GM18951 (cell line): Measurements from ENCODE around the gene SDCCAG8.

Experiments
- POLR2A ChIP-seq: IDR thresholded peaks from 4 replicates; pipeline ENCODE4 v1.6.1; 2011; ENCODE audit warnings: mild to moderate bottlenecking; ENCODE audit not compliant: insufficient read length, insufficient read depth; ENCODE audit errors: extremely low read depth
- in situ Hi-C: fragments of 300-500 bp; cut with MboI; formaldehyde crosslinking; loops from one replicate; pipeline ENCODE4 v1.12.0; 2022; ENCODE audit warnings: low sequenced_read_pairs, mixed read lengths, inconsistent platforms; ENCODE audit not compliant: unreplicated experiment

SDCCAG8 gene

DNA sequence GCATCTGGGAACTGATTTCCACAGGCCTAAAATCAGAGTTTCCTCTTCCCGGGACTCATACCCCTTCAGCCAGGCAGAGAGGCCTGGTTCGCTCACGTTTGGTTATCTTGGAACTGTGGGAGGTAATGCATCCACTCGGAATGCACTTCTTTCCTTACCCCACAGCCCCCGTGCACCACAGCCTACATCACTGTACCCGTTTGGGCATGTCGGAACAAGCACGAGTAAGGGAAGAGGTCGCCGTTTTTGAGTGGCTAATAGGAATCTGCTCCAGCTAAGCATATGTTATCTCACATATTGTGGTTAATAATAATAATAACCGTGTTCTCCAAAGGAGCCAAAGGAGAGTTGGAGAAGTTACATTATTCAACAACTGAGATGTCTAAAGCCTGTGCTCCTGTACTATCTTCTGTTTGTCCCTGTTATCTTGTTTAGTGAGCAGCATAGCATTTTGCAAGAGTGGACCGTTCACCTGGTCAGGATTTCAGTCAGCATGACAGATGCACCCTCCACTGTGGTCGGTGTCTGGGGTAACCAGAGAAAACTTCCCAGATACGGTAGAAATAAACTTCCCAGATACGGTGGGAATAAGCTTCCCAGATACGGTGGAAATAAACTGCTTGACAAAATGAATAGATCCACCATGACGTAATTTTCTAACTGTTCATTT, 198.6 kb downstream of the SDCCAG8 start:
- in situ Hi-C loops = no loop called here
- no peak for TF ChIP-seq POLR2A

DNA sequence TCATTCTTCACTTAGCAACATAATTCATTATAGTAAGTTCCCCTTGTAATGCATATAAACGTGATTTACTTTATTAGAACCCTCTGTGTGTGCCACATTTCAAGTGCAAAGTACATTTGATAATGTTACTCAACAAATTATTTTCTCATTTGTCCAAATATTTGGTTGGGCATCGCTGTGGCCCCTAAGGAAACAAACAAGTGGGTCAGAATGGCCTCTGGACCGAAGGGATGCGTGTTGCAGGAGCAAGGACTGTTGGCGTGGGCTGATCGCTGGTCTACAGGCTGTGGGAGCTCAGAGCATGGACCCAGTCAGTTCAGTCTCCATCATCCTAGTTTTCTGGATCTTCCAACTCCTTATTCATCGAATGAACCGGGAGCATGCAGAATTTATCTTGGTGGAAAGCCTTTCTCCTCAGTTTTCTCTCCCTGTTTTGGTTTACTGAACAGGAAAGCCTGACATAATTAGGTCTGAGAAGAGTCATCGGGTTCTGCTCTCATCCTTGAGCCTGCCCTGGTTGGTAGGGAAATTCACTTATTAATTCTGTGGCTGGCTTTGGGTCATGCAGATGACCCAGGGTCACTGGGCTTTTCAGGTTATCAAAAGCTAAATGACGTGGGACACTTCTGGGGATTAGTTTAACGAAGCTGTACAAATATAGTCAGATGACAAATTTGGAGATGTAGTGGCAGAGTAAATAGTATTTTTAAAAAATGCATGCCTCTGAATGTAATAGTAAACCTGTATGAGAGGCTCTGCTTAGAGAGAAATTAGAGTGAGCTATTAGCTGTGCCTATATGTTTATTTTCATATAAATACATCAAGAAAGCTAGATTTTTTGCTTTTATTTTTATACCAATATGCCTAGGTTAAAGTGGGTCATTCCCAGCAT, 200.2 kb downstream of the SDCCAG8 start:
- no peak for TF ChIP-seq POLR2A
- in situ Hi-C loops = no loop called here

DNA sequence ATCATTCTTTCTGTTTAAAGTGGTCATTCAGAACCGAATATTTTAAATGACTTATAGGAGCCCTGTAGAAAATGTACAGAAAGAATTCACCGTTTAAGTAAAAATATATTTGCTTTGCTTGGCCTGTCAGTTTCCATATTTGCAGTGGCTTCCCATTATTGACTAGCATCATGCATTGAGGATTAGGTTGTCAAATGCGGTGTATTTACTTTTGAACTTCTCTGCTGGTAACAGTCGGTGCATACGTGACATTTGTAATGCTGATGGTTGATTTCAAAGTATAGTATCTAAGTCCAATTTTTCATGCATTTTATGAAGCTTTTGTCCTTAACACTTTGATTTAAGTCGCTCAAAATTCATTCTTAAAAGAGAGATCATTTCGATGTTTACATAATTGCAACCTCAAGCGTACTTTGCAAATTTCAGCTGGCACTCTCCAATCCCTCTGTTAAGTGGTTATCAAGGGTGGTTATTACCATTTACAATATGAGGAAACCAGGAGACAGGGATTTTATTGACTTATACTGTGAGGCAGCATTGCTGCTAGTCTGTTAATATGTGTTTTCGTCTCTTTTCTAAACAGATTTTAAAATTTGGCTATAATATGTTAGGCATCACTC, 201.6 kb downstream of the SDCCAG8 start:
- TF ChIP-seq POLR2A = no peak
- in situ Hi-C loops = no loop called here

DNA sequence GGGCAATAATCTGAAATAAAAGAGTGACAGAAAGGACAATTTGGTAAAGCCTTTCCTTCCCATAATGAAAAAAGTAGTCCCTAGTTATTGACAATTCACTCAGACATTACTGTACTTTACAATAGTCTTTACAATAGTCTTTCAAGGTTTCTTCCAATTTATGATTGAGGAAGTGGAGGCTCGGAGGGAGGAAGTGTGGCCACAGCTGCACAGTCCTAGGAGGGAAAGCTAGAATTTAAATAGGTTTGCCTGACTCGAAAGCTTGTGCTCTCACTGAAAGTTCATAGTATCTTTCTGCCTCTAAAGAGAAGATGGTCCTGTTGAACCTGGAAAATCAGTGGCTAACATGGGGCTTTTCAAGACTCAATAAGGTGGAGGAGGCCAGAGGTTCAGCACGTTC, 203.2 kb downstream of the SDCCAG8 start:
- in situ Hi-C loops = no loop called here
- TF ChIP-seq POLR2A = no peak

DNA sequence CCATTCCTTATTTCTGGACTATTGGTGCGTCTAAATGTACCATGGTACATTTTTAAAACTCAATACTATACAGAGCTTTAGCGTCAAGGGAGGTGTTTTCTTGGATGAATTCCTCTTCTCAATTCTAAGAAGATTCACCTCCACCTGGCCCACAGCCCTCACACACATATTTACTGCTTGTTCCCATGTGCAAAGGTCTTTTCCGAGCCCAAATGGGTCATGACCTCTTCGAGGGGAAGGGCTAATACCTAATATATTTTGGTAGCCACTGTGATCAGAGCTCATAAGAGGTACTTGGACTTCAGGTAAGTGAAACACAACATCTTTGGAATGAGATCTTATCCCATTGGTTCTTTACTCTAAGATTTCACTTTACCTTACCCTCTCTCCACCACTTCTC, 205.9 kb downstream of the SDCCAG8 start:
- no peak for TF ChIP-seq POLR2A

DNA sequence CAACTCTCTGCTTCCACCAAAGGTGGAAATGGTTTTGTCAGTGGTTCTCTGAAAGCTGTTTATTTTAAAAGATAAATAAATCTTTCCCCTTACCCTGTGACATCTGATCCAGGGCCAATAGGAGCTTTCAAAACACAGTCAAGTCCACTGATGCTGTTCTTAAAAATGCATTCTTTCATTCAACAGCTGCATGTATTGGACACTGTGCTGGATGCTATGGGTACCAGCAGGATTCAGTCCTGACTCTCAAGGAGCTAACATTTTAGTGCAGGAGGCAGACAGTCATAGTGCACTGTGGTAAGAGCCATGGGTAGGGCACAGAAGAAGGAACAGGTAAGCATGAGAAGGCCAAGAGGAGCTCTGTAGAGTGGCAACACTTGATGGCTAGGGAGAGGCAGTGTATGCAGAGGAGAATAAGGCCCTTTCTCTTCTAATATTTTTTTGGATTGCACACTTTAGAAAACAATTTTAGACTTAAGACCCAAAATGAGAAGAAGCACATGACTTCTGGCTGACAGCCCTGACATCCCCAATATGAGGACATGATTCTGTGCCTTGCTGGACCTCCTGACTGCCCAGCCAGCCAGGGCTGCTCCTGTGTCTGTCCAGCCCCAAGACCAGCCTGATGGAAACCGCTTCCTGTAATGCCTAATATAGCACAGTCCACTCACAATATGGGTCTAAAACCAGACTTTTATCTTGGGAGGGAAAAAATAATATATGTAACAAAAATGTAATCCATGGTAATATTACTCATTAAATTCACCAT, 207.3 kb downstream of the SDCCAG8 start:
- no peak for TF ChIP-seq POLR2A
- in situ Hi-C loops = no loop called here

More for the DNA sequence above, 205.9 kb downstream of the SDCCAG8 start:
- in situ Hi-C loops = no loop called here

DNA sequence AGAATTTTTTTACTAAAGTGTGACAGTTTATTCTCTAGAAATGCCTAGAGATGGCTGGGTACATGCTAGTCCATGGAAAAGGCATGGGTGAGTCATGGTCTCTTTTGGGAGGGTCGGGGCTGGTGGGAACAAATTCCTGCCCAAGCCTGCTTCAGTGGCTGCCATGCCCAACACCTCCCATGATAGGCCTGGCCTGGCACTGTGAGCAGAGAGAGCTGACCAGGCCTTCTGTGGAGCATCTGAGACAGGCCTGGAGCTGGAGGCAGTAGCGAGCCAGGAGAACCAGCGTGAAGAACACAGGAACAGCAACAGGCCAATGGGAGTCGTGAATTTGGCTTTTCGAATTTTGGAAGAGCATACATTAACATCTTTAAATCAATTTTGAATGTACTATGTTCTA, 209.2 kb downstream of the SDCCAG8 start:
- in situ Hi-C loops = no loop called here
- TF ChIP-seq POLR2A = no peak

DNA sequence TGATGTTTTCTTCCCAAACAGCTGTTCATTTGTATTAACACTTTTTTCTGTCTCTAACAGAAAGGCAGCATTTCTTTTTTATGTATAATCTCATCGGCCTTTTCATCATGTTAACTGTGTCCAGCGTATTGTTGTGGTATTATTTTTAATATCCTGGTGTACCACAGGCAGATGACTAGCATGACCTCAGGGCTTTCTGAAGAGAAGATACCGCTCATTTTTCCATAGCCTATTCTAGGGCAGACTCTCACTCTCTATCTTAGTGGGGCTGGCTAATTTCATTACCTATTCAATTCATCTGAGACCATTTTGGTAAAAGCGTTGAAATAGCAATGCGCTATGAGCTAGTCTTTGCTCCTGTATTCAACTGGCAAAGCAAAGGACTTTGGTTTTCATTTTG, 209.9 kb downstream of the SDCCAG8 start:
- in situ Hi-C loops = no loop called here
- TF ChIP-seq POLR2A = no peak

DNA sequence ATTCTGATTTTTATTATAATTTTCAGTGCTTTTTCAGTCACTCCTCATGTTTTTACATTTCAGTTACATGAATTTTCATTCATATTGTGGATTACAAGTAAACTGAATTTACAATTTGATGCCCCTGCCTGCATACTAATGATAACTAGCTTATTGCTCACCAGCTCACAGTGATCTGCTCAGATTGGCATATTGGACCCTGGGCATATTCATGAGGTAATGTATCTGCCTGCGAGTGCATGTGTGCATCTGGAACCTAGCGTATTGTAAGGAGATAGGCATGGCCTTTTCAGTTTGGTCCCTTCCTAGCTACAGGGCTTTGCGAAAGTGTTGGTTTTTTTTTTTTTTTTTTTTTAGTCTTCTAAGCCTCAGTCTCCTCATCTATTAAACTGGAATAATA, 213.7 kb downstream of the SDCCAG8 start:
- in situ Hi-C loops = no loop called here
- no peak for TF ChIP-seq POLR2A

DNA sequence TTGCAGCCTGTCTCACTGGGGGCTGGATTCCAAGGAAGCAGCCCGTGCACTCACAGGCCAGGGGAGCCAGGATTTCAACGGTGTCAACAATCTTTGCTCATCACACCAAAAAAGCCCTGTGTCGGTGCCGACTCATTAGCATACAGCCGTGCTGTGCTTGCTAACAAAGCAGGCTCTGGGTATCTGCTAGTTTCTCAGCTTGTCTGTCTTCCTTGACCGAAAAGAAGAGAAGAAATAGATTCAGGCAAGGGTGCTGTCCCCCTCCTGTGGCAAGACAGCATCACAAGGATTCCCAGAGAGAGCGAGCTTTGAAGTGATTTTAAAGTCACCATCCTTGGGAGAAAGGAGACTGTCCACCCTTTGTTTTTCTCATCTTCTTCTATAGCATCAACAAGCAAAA, 214.7 kb downstream of the SDCCAG8 start:
- no peak for TF ChIP-seq POLR2A
- in situ Hi-C loops = no loop called here

DNA sequence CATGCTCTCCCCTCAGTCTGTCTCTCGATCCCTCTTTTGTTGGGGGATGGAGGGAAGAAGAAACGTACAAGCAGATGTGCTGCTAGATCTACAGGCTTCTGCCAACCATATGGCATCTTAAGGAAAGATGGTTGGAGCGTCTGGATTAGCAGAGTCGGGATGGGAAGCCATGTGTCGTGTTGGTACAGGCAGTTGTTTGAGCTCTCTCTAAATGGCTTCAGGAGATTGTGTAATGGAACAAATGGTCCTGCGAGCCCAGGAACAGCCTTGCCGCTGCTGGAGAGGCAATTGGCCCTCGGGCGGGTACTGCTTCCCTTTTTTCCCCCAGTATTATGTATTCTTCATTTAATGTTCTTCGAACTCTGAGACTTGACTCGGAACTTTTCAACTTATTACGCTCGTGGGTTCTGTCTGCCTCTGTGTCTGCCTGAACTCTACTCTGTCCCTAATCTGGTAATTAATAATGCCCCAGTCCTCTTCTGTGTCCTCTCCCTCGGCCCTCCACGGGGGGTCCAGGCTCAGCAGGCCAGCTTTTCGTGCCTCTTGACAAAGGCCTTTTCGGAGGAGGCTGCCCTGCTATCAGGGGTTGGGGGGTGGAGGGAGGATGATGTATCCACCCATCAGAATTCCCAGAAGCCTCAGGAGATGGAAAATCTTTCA, 215.3 kb downstream of the SDCCAG8 start:
- in situ Hi-C loops = no loop called here
- no peak for TF ChIP-seq POLR2A
